Astrocyte (in vitro differentiated cells and primary cell): Measurements from ENCODE around the gene CFAP161.

Source experiments
- EZH2 ChIP-seq: IDR thresholded peaks from 2 replicates; pipeline ENCODE4 v1.6.1; 2012; ENCODE audit warnings: mild to moderate bottlenecking, low read length, inconsistent platforms; ENCODE audit not compliant: insufficient read depth
- TF ChIP-seq, protein P1 (sequence below): IDR thresholded peaks from 2 replicates; pipeline ENCODE4 v1.5.1; 2011; ENCODE audit warnings: low read depth, mild to moderate bottlenecking, inconsistent platforms, low read length, moderate library complexity; ENCODE audit not compliant: insufficient read depth

DNA sequence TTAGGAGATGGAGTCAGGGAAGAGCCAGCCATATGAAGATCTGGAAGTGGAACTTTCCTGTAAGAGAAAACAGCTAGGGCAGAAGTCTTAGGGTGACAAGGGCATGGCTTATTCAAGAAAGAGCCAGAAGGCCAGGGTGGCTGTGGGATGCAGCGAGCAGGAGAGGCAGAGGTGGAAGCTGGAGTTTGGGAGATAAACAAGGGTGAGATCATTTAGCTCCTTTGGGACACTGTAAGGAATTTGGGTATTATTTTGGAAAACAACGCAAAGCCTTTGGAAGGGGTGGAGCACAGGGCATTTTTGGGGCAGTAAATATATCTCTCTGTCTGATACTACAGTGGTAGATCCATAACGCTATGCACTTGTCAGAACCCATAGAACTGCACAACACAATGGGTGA is 57.6 kb downstream of the CFAP161 start:
- TF ChIP-seq, protein P1, sequence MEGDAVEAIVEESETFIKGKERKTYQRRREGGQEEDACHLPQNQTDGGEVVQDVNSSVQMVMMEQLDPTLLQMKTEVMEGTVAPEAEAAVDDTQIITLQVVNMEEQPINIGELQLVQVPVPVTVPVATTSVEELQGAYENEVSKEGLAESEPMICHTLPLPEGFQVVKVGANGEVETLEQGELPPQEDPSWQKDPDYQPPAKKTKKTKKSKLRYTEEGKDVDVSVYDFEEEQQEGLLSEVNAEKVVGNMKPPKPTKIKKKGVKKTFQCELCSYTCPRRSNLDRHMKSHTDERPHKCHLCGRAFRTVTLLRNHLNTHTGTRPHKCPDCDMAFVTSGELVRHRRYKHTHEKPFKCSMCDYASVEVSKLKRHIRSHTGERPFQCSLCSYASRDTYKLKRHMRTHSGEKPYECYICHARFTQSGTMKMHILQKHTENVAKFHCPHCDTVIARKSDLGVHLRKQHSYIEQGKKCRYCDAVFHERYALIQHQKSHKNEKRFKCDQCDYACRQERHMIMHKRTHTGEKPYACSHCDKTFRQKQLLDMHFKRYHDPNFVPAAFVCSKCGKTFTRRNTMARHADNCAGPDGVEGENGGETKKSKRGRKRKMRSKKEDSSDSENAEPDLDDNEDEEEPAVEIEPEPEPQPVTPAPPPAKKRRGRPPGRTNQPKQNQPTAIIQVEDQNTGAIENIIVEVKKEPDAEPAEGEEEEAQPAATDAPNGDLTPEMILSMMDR = no peak
- no peak for TF ChIP-seq EZH2
